ENCODE data around the gene MBD5.

GRCh38 chr2:148102641-148103040, 81.8 kb downstream of the MBD5 start:
- TF ChIP-seq EZH2phosphoT487 (IDR thresholded peaks at IDR 0.05; ENCODE audit: borderline replicate concordance, low read depth, low read length) = no peak
- no peak for TF ChIP-seq CTCF (conservative IDR thresholded peaks at IDR 0.05; ENCODE audit: low read length)
